ENCODE results near the gene TUBG2. TPM values are rescaled to one million over a fixed set of nuclear protein-coding genes. Genes with fewer than 3 reads are reported as not detected.

TUBG2 gene
- total RNA-seq, 1 donor from 2014 or later: 9.4 TPM

- Mint-ChIP-seq H3K4me1 (no peaks in the 10 kb centered on the region), H3K27me3 (peaks cover 1% of the 10 kb centered on the region), H3K27ac (no peak overlapping the region), H3K9me3 (no peaks in the 10 kb centered on the region), H3K4me3 (no peak overlapping the region), H3K36me3 (ENCODE audit: low read depth) (no peaks in the 10 kb centered on the region)
- ChIA-PET CTCF (no interaction called here), POLR2A (no interaction called here)
- TF ChIP-seq CTCF (IDR thresholded peaks at IDR 0.05): no peak
- DNase-seq: no peak
- ATAC-seq (ENCODE audit: low read depth): no peak
- intact Hi-C loops (cut with micrococcal nuclease): no loop called here
Measured at GRCh38 chr17:42629411-42630009, 29.6 kb upstream of the TUBG2 start.

GRCh38 chr17:42632949-42633444, 26.1 kb upstream of the TUBG2 start:
- TF ChIP-seq CTCF (IDR thresholded peaks at IDR 0.05): no peak
- H3K4me3 Mint-ChIP-seq: no peak overlapping the region
- DNase-seq (no peak), ATAC-seq (ENCODE audit: low read depth) (no peak)
- H3K9me3 Mint-ChIP-seq: no peaks in the 10 kb centered on the region
- POLR2A ChIA-PET: interaction anchor here (0.5 to 0.7 kb wide), 2 partner anchors 26 to 89 kb away, joined by 4 to 8 read pairs; partner anchors contain the start of gene TUBG2
- H3K27me3 Mint-ChIP-seq: peaks cover 1% of the 10 kb centered on the region
- CTCF ChIA-PET: no interaction called here
- intact Hi-C loops (cut with micrococcal nuclease): no loop called here
- no peaks in the 10 kb centered on the region for H3K36me3 Mint-ChIP-seq (ENCODE audit: low read depth)
- H3K27ac Mint-ChIP-seq: no peak overlapping the region
- no peaks in the 10 kb centered on the region for H3K4me1 Mint-ChIP-seq

- H3K4me1 Mint-ChIP-seq: no peaks in the 10 kb centered on the region
- ATAC-seq (ENCODE audit: low read depth): no peak
- H3K27me3 Mint-ChIP-seq: peaks cover 9% of the 10 kb centered on the region
- ChIA-PET CTCF (no interaction called here), POLR2A (interaction anchor here (0.7 kb wide), 1 partner anchor 28 kb away, joined by 9 read pairs; no protein-coding TSS in a partner anchor)
- no peak for DNase-seq
- no peaks in the 10 kb centered on the region for H3K9me3 Mint-ChIP-seq
- no peak overlapping the region for H3K4me3 Mint-ChIP-seq
- TF ChIP-seq CTCF (IDR thresholded peaks at IDR 0.05): no peak
- H3K27ac Mint-ChIP-seq: no peak overlapping the region
- intact Hi-C loops (cut with micrococcal nuclease): no loop called here
- no peaks in the 10 kb centered on the region for H3K36me3 Mint-ChIP-seq (ENCODE audit: low read depth)
Measured at GRCh38 chr17:42639525-42640113, 19.5 kb upstream of the TUBG2 start.

GRCh38 chr17:42640121-42640520, 19.0 kb upstream of the TUBG2 start:
- Mint-ChIP-seq H3K9me3 (no peaks in the 10 kb centered on the region), H3K36me3 (ENCODE audit: low read depth) (no peaks in the 10 kb centered on the region), H3K27ac (no peak overlapping the region), H3K4me1 (no peaks in the 10 kb centered on the region), H3K4me3 (no peak overlapping the region), H3K27me3 (peaks cover 10% of the 10 kb centered on the region)
- ChIA-PET POLR2A (interaction anchor here (0.6 kb wide), 1 partner anchor 403 kb away, joined by 3 read pairs; no protein-coding TSS in a partner anchor), CTCF (no interaction called here)
- ATAC-seq (ENCODE audit: low read depth): no peak
- TF ChIP-seq CTCF (IDR thresholded peaks at IDR 0.05): no peak
- DNase-seq: no peak
- intact Hi-C loops (cut with micrococcal nuclease): no loop called here

- Mint-ChIP-seq H3K4me1 (no peaks in the 10 kb centered on the region), H3K27ac (no peak overlapping the region), H3K9me3 (no peaks in the 10 kb centered on the region), H3K27me3 (peaks cover 13% of the 10 kb centered on the region), H3K4me3 (no peak overlapping the region), H3K36me3 (ENCODE audit: low read depth) (no peaks in the 10 kb centered on the region)
- ChIA-PET CTCF (no interaction called here), POLR2A (interaction anchor here (0.6 kb wide), 1 partner anchor 316 kb away, joined by 3 read pairs; no protein-coding TSS in a partner anchor)
- ATAC-seq (ENCODE audit: low read depth) (no peak), DNase-seq (no peak)
- TF ChIP-seq CTCF (IDR thresholded peaks at IDR 0.05): no peak
- intact Hi-C loops (cut with micrococcal nuclease): no loop called here
Measured at GRCh38 chr17:42642336-42642735, 16.7 kb upstream of the TUBG2 start.

All from activated B cell treated with CpG ODN at 0.5 μM for 24 hours (primary cell).